Neuron (in vitro differentiated cells): ENCODE measurements around the gene AOPEP.

Experiments used
- H2AFZ ChIP-seq: one replicate; pipeline ENCODE4 v1.6.1; 2013; ENCODE audit warnings: low read depth, mild to moderate bottlenecking, inconsistent platforms, low read length, moderate library complexity
- H3K27me3 ChIP-seq: one replicate; pipeline ENCODE4 v1.6.1; 2013; ENCODE audit warnings: low read length; ENCODE audit not compliant: insufficient read depth
- H3K36me3 ChIP-seq: one replicate; pipeline ENCODE4 v1.6.1; 2013; ENCODE audit warnings: low read length; ENCODE audit not compliant: insufficient read depth
- H3K4me1 ChIP-seq: one replicate; pipeline ENCODE4 v1.6.1; 2013; ENCODE audit warnings: low read length; ENCODE audit not compliant: insufficient read depth
- H3K4me3 ChIP-seq: 2 replicates; pipeline ENCODE4 v1.5.1; 2013; ENCODE audit warnings: mild to moderate bottlenecking, low read length, moderate library complexity
- H3K9me3 ChIP-seq: one replicate; pipeline ENCODE4 v1.6.1; 2013; ENCODE audit warnings: low read length

The AOPEP gene

GRCh38 chr9:94779693-94780290 lies 53.3 kb downstream of the AOPEP start:
- Histone ChIP-seq H3K9me3 (no peaks in the 10 kb centered on the region), H3K36me3 (no peaks in the 10 kb centered on the region), H3K4me3 (no peak overlapping the region), H2AFZ (no peak overlapping the region), H3K27me3 (no peaks in the 10 kb centered on the region), H3K4me1 (no peaks in the 10 kb centered on the region)

GRCh38 chr9:94780516-94780950 lies 54.0 kb downstream of the AOPEP start:
- Histone ChIP-seq H3K9me3 (no peaks in the 10 kb centered on the region), H3K36me3 (no peaks in the 10 kb centered on the region), H3K4me1 (no peaks in the 10 kb centered on the region), H2AFZ (no peak overlapping the region), H3K27me3 (no peaks in the 10 kb centered on the region), H3K4me3 (no peak overlapping the region)

- Histone ChIP-seq H3K4me3 (no peak overlapping the region), H3K36me3 (no peaks in the 10 kb centered on the region), H3K27me3 (no peaks in the 10 kb centered on the region), H2AFZ (no peak overlapping the region), H3K9me3 (no peaks in the 10 kb centered on the region), H3K4me1 (no peaks in the 10 kb centered on the region)
Measured at GRCh38 chr9:94782355-94783101, 56.0 kb downstream of the AOPEP start.

- no peak overlapping the region for H2AFZ ChIP-seq
- H3K4me3 ChIP-seq, result no peak overlapping the region
- H3K4me1 ChIP-seq, result no peaks in the 10 kb centered on the region
- no peaks in the 10 kb centered on the region for H3K36me3 ChIP-seq
- no peaks in the 10 kb centered on the region for H3K9me3 ChIP-seq
- no peaks in the 10 kb centered on the region for H3K27me3 ChIP-seq
Measured at GRCh38 chr9:94783102-94783682, 56.7 kb downstream of the AOPEP start.

GRCh38 chr9:94783928-94784327 lies 57.4 kb downstream of the AOPEP start:
- Histone ChIP-seq H3K27me3 (no peaks in the 10 kb centered on the region), H3K4me3 (no peak overlapping the region), H3K36me3 (no peaks in the 10 kb centered on the region), H2AFZ (no peak overlapping the region), H3K4me1 (no peaks in the 10 kb centered on the region), H3K9me3 (no peaks in the 10 kb centered on the region)

GRCh38 chr9:94785215-94786169 lies 59.0 kb downstream of the AOPEP start:
- H3K27me3 ChIP-seq, result no peaks in the 10 kb centered on the region
- H3K9me3 ChIP-seq, result no peaks in the 10 kb centered on the region
- no peak overlapping the region for H3K4me3 ChIP-seq
- no peaks in the 10 kb centered on the region for H3K36me3 ChIP-seq
- H2AFZ ChIP-seq, result no peak overlapping the region
- no peaks in the 10 kb centered on the region for H3K4me1 ChIP-seq

- H3K36me3 ChIP-seq, result no peaks in the 10 kb centered on the region
- no peak overlapping the region for H3K4me3 ChIP-seq
- no peak overlapping the region for H2AFZ ChIP-seq
- no peaks in the 10 kb centered on the region for H3K27me3 ChIP-seq
- H3K9me3 ChIP-seq, result no peaks in the 10 kb centered on the region
- no peaks in the 10 kb centered on the region for H3K4me1 ChIP-seq
Measured at GRCh38 chr9:94786586-94786985, 60.1 kb downstream of the AOPEP start.

- no peak overlapping the region for H2AFZ ChIP-seq
- peaks cover 1% of the 10 kb centered on the region for H3K36me3 ChIP-seq
- H3K9me3 ChIP-seq, result peaks cover 2% of the 10 kb centered on the region
- no peaks in the 10 kb centered on the region for H3K4me1 ChIP-seq
- no peaks in the 10 kb centered on the region for H3K27me3 ChIP-seq
- H3K4me3 ChIP-seq, result no peak overlapping the region
Measured at GRCh38 chr9:94787266-94787665, 60.8 kb downstream of the AOPEP start.

GRCh38 chr9:94788570-94789105 lies 62.1 kb downstream of the AOPEP start:
- Histone ChIP-seq H3K4me3 (no peak overlapping the region), H2AFZ (no peak overlapping the region), H3K27me3 (no peaks in the 10 kb centered on the region), H3K36me3 (peaks cover 8% of the 10 kb centered on the region), H3K4me1 (no peaks in the 10 kb centered on the region), H3K9me3 (peaks cover 5% of the 10 kb centered on the region)

GRCh38 chr9:94791435-94791834 lies 64.9 kb downstream of the AOPEP start:
- Histone ChIP-seq H3K36me3 (peaks cover 25% of the 10 kb centered on the region), H3K4me1 (no peaks in the 10 kb centered on the region), H2AFZ (no peak overlapping the region), H3K9me3 (peaks cover 7% of the 10 kb centered on the region), H3K27me3 (no peaks in the 10 kb centered on the region), H3K4me3 (no peak overlapping the region)

GRCh38 chr9:94792511-94792910 lies 66.0 kb downstream of the AOPEP start:
- Histone ChIP-seq H3K4me1 (no peaks in the 10 kb centered on the region), H3K36me3 (peaks cover 25% of the 10 kb centered on the region), H2AFZ (no peak overlapping the region), H3K4me3 (no peak overlapping the region), H3K9me3 (peaks cover 7% of the 10 kb centered on the region), H3K27me3 (no peaks in the 10 kb centered on the region)

- H3K4me3 ChIP-seq, result no peak overlapping the region
- H3K36me3 ChIP-seq, result peaks cover 30% of the 10 kb centered on the region
- H3K4me1 ChIP-seq, result no peaks in the 10 kb centered on the region
- H2AFZ ChIP-seq, result no peak overlapping the region
- H3K27me3 ChIP-seq, result no peaks in the 10 kb centered on the region
- peaks cover 7% of the 10 kb centered on the region for H3K9me3 ChIP-seq
Measured at GRCh38 chr9:94794476-94795167, 68.1 kb downstream of the AOPEP start.
